GM12878 (cell line): ENCODE data around the gene PET117. TPM values are rescaled to one million over a fixed set of nuclear protein-coding genes. Genes with fewer than 3 reads are reported as not detected.

Experiments used
- MXI1 ChIP-seq: fragments of 150-350 bp; IDR thresholded peaks from 2 replicates; pipeline ENCODE4 v1.6.1; 2011; ENCODE audit warnings: low read depth, mild to moderate bottlenecking, inconsistent platforms, low read length, improper control_type of control experiment
- RAD51 ChIP-seq: fragments of 450-650 bp; IDR thresholded peaks from 2 replicates; pipeline ENCODE4 v1.6.1; 2016; ENCODE audit warnings: moderate library complexity, mild to moderate bottlenecking, inconsistent platforms
- REST ChIP-seq: IDR thresholded peaks from 2 replicates; pipeline ENCODE4 v1.6.1; 2012; ENCODE audit warnings: mild to moderate bottlenecking, low read depth, low read length
- polyA plus RNA-seq, 11 experiments: library from polyadenylated mRNA; depleted of rRNA in 4 of 11; unstranded in 6 of 11; stranded (reverse) in 5 of 11; fragments of >200 nt; fragmentation: Nextera tagmentation in 4 of 11; fragmentation: Illumina TruSeq in 1 of 11; extraction: Ambion mirVana in 4 of 11; extraction: Trizol in 1 of 11; gene quantifications; 1 replicate in 1 of 11; 2 replicates in 10 of 11; pipeline versions ENCODE4 v1.2.1 to v1.2.3, GENCODE V29; 2011 to 2016; ENCODE audit warnings: inconsistent platforms in 2 of 11, missing spikeins in 2 of 11, low read depth in 1 of 11
- total RNA-seq, 4 experiments: library from RNA; depleted of rRNA in 3 of 4; stranded (reverse); fragments of >200 nt in 3 of 4; fragmentation: Illumina TruSeq in 1 of 4; extraction: Trizol in 1 of 4; gene quantifications; 2 replicates each; pipeline versions ENCODE4 v1.2.1 to v1.2.3, GENCODE V29; 2013 to 2021
- TF ChIP-seq, protein P1 (sequence below): IDR thresholded peaks from 2 replicates; pipeline ENCODE4 v1.6.1; 2012; ENCODE audit warnings: improper control_type of control experiment, low read depth, low read length; ENCODE audit not compliant: insufficient replicate concordance
- TF ChIP-seq, protein P2 (sequence below): IDR thresholded peaks from 2 replicates; pipeline ENCODE4 v1.6.1; 2011; ENCODE audit warnings: mild to moderate bottlenecking, low read depth, low read length, moderate library complexity; ENCODE audit not compliant: insufficient replicate concordance
- TF ChIP-seq, protein P3 (sequence below): fragments of 450-650 bp; IDR thresholded peaks from 2 replicates; pipeline ENCODE4 v1.6.1; 2017; ENCODE audit warnings: mild to moderate bottlenecking, moderate library complexity

PET117 gene
- total and polyA plus RNA-seq, 10 of the 15 experiments (the other 5 are each of a cell fraction or from before 2014, with no cell fraction given): 6.0 to 20.6 (median 11.8) TPM

- TF ChIP-seq, protein P1, sequence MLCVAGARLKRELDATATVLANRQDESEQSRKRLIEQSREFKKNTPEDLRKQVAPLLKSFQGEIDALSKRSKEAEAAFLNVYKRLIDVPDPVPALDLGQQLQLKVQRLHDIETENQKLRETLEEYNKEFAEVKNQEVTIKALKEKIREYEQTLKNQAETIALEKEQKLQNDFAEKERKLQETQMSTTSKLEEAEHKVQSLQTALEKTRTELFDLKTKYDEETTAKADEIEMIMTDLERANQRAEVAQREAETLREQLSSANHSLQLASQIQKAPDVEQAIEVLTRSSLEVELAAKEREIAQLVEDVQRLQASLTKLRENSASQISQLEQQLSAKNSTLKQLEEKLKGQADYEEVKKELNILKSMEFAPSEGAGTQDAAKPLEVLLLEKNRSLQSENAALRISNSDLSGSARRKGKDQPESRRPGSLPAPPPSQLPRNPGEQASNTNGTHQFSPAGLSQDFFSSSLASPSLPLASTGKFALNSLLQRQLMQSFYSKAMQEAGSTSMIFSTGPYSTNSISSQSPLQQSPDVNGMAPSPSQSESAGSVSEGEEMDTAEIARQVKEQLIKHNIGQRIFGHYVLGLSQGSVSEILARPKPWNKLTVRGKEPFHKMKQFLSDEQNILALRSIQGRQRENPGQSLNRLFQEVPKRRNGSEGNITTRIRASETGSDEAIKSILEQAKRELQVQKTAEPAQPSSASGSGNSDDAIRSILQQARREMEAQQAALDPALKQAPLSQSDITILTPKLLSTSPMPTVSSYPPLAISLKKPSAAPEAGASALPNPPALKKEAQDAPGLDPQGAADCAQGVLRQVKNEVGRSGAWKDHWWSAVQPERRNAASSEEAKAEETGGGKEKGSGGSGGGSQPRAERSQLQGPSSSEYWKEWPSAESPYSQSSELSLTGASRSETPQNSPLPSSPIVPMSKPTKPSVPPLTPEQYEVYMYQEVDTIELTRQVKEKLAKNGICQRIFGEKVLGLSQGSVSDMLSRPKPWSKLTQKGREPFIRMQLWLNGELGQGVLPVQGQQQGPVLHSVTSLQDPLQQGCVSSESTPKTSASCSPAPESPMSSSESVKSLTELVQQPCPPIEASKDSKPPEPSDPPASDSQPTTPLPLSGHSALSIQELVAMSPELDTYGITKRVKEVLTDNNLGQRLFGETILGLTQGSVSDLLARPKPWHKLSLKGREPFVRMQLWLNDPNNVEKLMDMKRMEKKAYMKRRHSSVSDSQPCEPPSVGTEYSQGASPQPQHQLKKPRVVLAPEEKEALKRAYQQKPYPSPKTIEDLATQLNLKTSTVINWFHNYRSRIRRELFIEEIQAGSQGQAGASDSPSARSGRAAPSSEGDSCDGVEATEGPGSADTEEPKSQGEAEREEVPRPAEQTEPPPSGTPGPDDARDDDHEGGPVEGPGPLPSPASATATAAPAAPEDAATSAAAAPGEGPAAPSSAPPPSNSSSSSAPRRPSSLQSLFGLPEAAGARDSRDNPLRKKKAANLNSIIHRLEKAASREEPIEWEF: no peak
- TF ChIP-seq RAD51 (no peak), REST (no peak), MXI1 (no peak)
- TF ChIP-seq, protein P2, sequence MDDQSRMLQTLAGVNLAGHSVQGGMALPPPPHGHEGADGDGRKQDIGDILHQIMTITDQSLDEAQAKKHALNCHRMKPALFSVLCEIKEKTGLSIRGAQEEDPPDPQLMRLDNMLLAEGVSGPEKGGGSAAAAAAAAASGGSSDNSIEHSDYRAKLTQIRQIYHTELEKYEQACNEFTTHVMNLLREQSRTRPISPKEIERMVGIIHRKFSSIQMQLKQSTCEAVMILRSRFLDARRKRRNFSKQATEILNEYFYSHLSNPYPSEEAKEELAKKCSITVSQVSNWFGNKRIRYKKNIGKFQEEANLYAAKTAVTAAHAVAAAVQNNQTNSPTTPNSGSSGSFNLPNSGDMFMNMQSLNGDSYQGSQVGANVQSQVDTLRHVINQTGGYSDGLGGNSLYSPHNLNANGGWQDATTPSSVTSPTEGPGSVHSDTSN: no peak
- TF ChIP-seq, protein P3, sequence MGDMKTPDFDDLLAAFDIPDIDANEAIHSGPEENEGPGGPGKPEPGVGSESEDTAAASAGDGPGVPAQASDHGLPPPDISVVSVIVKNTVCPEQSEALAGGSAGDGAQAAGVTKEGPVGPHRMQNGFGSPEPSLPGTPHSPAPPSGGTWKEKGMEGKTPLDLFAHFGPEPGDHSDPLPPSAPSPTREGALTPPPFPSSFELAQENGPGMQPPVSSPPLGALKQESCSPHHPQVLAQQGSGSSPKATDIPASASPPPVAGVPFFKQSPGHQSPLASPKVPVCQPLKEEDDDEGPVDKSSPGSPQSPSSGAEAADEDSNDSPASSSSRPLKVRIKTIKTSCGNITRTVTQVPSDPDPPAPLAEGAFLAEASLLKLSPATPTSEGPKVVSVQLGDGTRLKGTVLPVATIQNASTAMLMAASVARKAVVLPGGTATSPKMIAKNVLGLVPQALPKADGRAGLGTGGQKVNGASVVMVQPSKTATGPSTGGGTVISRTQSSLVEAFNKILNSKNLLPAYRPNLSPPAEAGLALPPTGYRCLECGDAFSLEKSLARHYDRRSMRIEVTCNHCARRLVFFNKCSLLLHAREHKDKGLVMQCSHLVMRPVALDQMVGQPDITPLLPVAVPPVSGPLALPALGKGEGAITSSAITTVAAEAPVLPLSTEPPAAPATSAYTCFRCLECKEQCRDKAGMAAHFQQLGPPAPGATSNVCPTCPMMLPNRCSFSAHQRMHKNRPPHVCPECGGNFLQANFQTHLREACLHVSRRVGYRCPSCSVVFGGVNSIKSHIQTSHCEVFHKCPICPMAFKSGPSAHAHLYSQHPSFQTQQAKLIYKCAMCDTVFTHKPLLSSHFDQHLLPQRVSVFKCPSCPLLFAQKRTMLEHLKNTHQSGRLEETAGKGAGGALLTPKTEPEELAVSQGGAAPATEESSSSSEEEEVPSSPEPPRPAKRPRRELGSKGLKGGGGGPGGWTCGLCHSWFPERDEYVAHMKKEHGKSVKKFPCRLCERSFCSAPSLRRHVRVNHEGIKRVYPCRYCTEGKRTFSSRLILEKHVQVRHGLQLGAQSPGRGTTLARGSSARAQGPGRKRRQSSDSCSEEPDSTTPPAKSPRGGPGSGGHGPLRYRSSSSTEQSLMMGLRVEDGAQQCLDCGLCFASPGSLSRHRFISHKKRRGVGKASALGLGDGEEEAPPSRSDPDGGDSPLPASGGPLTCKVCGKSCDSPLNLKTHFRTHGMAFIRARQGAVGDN: no peak
Measured at GRCh38 chr20:18092890-18093289, 44.8 kb upstream of the PET117 start (continued).
